NCI-H446 treated with DMSO at 0.1 percent for 48 hours (cell line): Measurements from ENCODE around the gene DYNC2LI1.
A peak's percentile ranks its signal among the peaks of the same experiment; 100 is the strongest.

Experiments used
- DNase-seq: peaks from one replicate; lab custom pipeline; 2025; lab: John Stamatoyannopoulos, UW

Gene DYNC2LI1

GRCh38 chr2:43763091-43763490, 10.7 kb upstream of the DYNC2LI1 start:
- DNase-seq = no peak

DNA sequence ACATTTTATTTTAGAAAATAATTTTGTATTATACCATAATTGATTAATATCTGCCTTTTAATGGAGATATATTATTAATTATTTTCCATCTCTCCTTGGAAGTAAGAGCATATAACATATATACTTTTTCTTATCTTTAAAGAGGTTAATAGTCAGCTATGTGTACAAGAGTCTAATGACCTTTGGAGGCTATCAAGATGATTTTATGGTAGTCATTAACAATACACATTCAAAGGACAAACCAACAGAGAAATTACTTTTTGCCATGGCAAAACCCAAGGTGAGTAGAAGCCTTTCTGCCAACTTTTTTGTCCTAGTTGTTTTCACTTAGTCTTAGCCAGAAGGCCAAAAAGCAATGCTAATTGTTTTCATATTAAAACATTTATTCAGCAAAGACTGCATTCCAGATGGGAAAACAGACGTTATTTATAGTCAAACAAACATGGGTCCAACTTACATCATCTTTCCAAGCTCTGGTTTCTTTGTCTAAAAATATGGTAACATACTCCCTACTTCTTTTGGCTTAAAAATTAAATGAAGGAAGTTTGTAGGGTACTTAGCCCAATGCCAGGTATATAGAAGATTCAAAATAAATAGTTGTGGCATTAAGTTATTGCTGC, 9.6 kb upstream of the DYNC2LI1 start:
- peak; percentile 39 for DNase-seq

GRCh38 chr2:43766006-43766405, 7.8 kb upstream of the DYNC2LI1 start:
- DNase-seq = no peak

- DNase-seq = no peak
These were observed 778 bp downstream of the DYNC2LI1 start for GRCh38 chr2:43774617-43775016.

GRCh38 chr2:43776324-43776723, 2.5 kb downstream of the DYNC2LI1 start:
- DNase-seq = no peak

DNA sequence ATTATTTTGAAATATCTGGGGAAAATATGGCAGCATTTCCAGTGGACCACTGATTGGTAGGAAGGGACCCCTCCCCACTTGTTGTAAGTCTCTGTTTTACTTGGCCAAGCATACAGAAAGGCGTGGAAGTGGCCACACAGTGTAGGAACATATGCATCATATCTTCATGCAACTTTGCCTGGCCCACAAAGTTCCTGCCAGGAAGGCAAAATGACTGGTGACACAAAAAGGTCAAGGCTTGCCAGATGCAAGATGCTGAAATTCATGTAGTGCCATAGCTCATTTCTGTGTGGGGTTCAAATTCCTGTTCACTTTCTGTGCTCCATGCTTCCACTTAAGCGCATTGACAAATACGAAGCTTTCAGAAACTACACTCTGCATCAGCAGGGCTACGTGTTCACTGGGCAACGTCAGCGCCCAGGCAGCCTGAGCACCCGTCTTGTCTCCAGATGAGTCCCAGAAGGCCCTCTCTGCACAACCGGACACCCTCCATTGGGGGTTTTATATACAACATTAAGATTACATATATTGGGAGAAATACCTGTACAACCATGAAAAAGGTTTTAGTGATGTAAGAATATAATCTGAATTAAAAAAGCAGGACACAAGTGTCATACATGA, 3.6 kb downstream of the DYNC2LI1 start:
- no peak for DNase-seq

- no peak for DNase-seq
These were observed 4.4 kb downstream of the DYNC2LI1 start for GRCh38 chr2:43778233-43778632.

DNA sequence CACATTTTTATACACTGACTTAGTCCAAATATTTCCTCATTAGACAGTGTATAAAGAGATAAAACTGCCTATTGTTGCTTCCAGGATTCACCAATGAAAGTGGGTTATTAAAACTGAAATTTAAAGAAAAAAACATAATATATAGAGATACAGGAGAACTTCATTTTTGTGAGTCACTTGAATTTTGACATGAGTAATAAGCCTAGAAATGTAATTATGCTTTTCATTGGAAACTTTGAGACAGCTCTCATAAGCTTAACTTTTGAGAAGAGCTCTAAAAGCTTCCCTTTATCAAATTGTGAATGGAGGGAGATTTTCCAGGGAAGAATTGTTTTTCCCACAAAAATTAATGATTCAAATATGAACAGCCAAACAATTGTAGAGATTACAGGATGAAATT, 14.1 kb downstream of the DYNC2LI1 start:
- no peak for DNase-seq

- DNase-seq = no peak
These were observed 14.8 kb downstream of the DYNC2LI1 start for GRCh38 chr2:43788646-43789045.

GRCh38 chr2:43790147-43790546, 16.3 kb downstream of the DYNC2LI1 start:
- no peak for DNase-seq

DNA sequence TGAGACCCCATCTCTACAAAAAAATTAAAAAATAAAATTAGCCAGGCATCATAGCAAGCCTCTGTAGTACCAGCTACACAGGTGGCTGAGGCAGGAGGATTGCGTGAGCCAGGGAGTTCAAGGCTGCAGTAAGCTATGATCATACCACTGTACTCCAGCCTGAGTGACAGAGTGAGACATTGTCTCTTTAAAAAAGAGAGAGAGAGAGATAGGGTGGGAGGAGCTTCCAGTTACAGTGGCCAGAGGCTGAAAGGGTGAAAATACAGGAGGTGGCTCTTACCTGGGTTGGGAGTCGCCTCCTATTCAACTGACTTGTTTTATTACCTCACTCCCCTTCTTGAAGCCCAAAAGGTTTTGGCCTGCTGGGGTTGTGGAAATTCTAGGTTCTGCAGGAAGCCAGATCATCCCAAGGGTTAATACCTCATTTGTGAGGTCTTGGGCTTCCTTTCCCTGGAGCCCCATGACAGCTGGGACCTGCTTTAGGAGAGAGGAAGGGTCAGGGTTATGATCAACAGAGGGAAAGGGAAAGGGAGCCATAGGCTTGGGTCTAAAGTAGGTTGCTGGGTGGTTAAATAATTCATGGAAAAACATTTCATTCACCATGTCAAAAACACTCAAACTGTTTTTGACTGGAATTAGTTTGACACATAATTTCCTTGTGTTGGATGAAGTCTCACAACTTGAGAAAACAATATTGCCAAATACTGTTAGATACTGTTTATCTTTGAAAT, 17.4 kb downstream of the DYNC2LI1 start:
- no peak for DNase-seq

DNA sequence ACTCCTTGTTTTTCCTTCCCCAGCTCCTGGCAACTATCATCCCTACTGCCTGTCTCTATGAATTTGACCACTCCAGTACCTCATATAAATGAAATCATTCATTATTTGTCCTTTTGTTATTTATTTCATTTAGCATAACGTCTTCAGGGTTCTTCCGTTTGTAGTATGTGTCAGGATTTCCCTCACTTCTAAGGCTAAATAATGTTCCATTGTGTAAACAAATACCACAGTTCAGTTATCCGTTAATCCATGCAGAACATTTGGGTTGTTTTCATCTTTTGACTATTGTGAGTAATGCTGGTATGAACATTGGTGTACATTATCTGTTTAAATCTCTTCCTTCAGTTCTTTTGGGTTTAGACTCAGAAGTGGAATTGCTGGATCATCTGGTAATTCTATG, 18.8 kb downstream of the DYNC2LI1 start:
- no peak for DNase-seq

- DNase-seq = no peak
These were observed 21.1 kb downstream of the DYNC2LI1 start for GRCh38 chr2:43794956-43795355.

GRCh38 chr2:43796206-43796605, 22.4 kb downstream of the DYNC2LI1 start:
- no peak for DNase-seq

- no peak for DNase-seq
These were observed 24.5 kb downstream of the DYNC2LI1 start for GRCh38 chr2:43798300-43798699.

GRCh38 chr2:43800894-43801293, 27.1 kb downstream of the DYNC2LI1 start:
- DNase-seq = no peak

GRCh38 chr2:43802135-43802534, 28.3 kb downstream of the DYNC2LI1 start:
- DNase-seq = no peak

DNA sequence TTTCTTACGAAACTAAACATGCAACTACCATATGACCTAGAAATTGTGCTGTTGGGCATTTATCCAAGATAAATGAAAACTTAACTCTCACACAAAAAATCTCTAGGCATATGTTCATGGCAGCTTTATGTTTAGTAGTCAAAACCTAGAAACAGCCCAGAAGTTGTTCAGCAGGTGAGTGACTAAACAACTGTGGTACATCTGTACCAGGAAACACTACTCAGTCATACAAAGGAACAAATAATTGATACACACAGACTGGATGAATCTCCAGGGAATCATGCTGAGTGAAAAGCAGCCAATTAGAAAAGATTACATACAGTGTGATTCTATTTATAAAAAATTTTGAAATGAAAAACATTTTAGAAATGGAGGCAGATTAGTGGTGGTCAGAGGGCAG, 29.3 kb downstream of the DYNC2LI1 start:
- no peak for DNase-seq

- no peak for DNase-seq
These were observed 32.8 kb downstream of the DYNC2LI1 start for GRCh38 chr2:43806719-43807031.

DNA sequence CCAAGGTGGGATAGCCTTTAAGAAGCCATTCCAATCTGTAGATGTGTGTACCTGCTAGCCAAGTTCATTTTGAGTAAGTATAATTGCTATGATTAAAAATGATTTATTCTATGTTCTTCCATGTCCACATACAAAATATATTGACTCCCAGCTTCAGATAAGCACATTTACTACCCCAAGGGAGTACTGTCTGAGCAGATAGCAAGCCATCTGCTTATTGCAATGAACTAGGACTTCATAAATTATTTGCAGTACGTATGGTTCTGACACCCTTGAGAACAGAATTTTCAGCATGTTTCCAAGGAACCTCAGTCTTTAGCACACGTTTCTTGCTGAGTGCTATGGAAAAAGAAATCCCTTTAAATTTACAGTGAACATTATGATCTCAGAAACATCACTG, 36.6 kb downstream of the DYNC2LI1 start:
- DNase-seq = no peak

DNA sequence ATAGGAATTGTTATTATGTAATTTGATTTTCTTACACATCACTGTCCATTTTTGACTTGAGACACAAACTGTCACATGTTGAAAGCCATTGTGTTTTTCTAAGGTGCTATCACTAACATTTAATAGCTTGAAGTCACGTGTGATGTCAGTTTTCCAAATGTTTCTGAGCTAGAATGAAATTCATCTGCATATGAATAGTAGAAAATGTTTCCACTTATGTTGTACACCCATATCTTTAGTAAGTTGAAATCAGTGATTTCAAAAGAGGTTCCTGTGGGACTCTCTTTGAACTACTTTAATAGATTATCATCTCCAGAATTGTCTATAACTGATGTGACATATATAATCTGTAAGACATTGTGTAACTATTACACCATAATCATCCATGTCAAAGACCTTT, 37.0 kb downstream of the DYNC2LI1 start:
- DNase-seq = no peak

GRCh38 chr2:43812006-43812405, 38.2 kb downstream of the DYNC2LI1 start:
- DNase-seq = no peak

DNA sequence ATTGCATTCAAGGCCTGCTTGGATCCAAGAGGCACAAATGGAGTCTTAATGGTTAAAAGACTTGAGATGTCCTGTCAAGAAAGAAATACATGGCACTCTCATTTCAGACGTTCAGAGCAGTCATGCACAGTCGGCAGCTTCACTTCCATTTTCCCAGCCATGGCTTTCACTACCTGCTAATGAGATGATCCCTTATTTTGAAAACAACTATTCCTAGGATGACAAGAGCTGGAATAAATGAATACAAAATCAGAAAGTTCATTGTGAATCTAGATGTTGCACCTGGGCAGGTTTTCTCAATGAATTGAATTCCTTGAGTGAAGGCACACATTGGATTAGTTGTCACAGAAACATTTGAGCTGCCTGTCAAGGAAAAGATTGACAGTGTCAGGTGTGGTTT, 39.1 kb downstream of the DYNC2LI1 start:
- no peak for DNase-seq

DNA sequence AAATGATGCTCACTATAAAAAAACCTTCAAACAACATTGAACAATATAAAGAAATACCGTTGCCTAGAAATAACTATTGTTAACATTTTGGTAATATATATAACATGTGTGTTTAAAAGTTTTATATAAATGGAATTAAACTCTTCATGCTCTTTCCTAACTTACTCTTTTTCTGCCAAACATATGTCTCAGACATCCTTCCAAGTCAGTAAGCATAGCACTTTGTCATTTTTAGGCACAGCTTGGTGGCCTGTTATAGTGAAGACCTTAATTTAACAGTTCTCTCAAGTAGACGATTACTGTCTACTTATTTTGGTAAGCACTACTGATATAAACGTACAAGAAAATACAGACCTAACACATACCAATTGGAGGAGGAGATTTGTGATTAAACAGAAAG, 40.9 kb downstream of the DYNC2LI1 start:
- DNase-seq = no peak
